Adipocyte (in vitro differentiated cells): Measurements from ENCODE around the gene ELP5.
A peak's percentile ranks its signal among the peaks of the same experiment; 100 is the strongest.

Experiments
- DNase-seq: peaks from one replicate; pipeline ENCODE4 v3.0.0-alpha.2; 2015; ENCODE audit warnings: low read depth
- H3K27me3 ChIP-seq: replicated peaks from 2 replicates; pipeline ENCODE4 v1.7.0; 2013; ENCODE audit warnings: mild to moderate bottlenecking, low read length, moderate library complexity; ENCODE audit not compliant: control insufficient read depth, insufficient read depth
- H3K36me3 ChIP-seq: 2 replicates; pipeline ENCODE4 v1.7.0; 2013; ENCODE audit warnings: low read length, mild to moderate bottlenecking, moderate library complexity; ENCODE audit not compliant: control insufficient read depth, insufficient read depth, severe bottlenecking
- H3K4me1 ChIP-seq: 2 replicates; pipeline ENCODE4 v1.7.0; 2013; ENCODE audit warnings: mild to moderate bottlenecking, low read length, moderate library complexity; ENCODE audit not compliant: control insufficient read depth, insufficient read depth
- H3K4me3 ChIP-seq: 2 replicates; pipeline ENCODE4 v1.7.0; 2013; ENCODE audit warnings: mild to moderate bottlenecking, low read length, moderate library complexity
- H3K9ac ChIP-seq: 2 replicates; pipeline ENCODE4 v1.7.0; 2013; ENCODE audit warnings: mild to moderate bottlenecking, low read length, moderate library complexity
- H3K9me3 ChIP-seq: 2 replicates; pipeline ENCODE4 v1.7.0; 2013; ENCODE audit warnings: mild to moderate bottlenecking, low read length, moderate library complexity; ENCODE audit not compliant: control insufficient read depth

ELP5 gene

DNA sequence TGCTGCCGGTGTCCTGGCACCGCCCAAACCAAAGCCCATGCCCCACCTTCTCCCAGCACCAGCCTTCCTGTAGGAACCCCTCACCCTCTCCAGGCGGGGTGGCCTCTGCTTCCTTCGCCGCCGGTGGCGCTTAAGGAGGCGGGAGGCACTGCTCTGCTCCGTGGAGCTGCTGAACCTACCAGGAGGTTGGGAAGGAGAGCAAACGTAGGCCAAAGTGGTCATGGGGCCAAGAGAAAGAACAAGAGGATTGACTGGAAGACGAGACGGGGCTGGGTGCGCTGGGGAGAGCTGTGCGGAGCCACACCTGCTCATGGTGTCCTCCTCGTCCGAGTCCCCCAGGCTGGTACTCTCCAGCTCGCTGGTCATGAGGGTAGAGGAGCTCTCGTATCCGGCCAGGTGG lies 22.5 kb upstream of the ELP5 start:
- Histone ChIP-seq H3K4me1 (peaks cover 17% of the 10 kb centered on the region), H3K9me3 (no peaks in the 10 kb centered on the region), H3K9ac (no peak overlapping the region), H3K27me3 (no peaks in the 10 kb centered on the region), H3K36me3 (peaks cover 60% of the 10 kb centered on the region), H3K4me3 (no peak overlapping the region)
- DNase-seq, result no peak

DNA sequence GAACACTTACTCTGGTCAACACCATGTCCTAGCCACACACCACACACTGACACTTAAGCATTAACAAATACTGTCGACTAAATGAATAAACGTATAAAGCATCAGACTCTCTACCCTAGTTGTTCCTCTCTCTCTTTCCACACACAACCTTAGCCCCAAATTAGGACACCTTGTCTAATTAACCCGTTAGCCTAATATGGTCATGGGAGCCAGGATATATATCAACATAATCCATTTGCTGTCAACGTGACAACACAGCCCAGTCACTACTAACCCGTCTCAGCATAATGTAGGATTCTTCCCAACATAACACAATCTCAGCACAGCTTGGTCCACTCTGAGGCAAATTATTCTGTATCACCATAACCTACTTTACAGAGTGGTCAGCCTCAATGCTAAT lies 19.9 kb upstream of the ELP5 start:
- Histone ChIP-seq H3K4me3 (peak overlapping the region; percentile 93), H3K27me3 (no peaks in the 10 kb centered on the region), H3K9me3 (no peaks in the 10 kb centered on the region), H3K36me3 (peaks cover 60% of the 10 kb centered on the region), H3K9ac (peak overlapping the region; percentile 95), H3K4me1 (peaks cover 40% of the 10 kb centered on the region)
- no peak for DNase-seq

GRCh38 chr17:7233701-7234082 lies 18.3 kb upstream of the ELP5 start:
- no peaks in the 10 kb centered on the region for H3K9me3 ChIP-seq
- peaks cover 47% of the 10 kb centered on the region for H3K36me3 ChIP-seq
- H3K4me3 ChIP-seq, result peak overlapping the region; percentile 93
- H3K27me3 ChIP-seq, result no peaks in the 10 kb centered on the region
- H3K9ac ChIP-seq, result peak overlapping the region; percentile 95
- no peak for DNase-seq
- H3K4me1 ChIP-seq, result peaks cover 40% of the 10 kb centered on the region

- Histone ChIP-seq H3K9me3 (no peaks in the 10 kb centered on the region), H3K4me1 (peaks cover 40% of the 10 kb centered on the region), H3K4me3 (peak within 1 kb of the TSS; percentile 93), H3K36me3 (peaks cover 41% of the 10 kb centered on the region), H3K27me3 (no peaks in the 10 kb centered on the region), H3K9ac (peak within 1 kb of the TSS; percentile 95)
- peak; percentile 98 for DNase-seq
Measured at GRCh38 chr17:7234083-7234951, 17.7 kb upstream of the ELP5 start, which contains the start of gene DVL2. TSS of gene DVL2 (minus strand) at chr17:7234517. CDS start at chr17:7234262, 255 bp downstream.

DNA sequence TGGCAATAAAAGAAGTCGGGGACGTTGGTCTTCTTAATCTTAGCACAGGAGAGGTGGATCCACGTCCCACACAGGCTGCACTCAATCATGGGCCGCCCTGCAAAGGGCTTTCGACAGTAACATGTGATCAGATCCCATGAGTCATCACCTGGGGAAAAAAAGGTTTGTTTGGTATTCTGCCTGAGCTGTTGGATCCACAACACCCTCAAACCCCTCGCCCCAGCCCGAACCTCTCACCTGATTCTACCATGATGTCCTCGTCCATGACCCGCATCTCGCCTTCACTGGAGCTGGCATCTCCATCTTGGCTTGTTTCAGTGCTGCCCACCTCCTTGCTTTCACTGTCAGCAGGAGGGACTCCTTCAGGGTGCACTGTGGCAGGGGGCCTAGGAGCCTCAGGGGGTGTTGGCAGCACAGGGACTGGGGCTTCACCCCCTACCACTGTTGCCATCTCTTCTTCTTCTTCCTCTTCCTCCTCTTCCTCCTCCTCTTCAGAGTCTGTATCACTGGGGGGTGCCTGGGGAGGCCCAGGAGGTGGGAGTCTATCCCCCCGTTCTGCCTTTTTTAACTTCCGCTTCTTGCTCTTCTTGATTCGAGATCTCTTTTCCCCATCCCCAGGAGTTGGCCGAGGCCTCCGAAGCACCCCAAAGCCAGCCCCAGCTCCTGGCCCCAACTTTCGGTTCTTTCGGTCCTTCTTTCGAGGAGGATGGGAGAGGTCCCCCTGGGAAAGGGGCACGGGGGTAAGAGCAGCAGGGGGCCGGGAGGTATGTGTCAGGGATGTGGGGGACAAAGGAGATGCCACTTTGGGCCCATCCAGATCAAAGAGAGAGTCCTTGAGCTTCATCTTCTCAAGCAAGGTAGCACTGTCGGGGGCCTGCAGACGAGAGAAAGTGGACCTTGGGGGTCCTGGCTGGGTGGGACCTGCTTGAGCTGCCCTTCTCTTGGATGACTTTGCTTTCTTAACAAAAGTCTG lies 16.0 kb upstream of the ELP5 start:
- Histone ChIP-seq H3K9ac (peak overlapping the region; percentile 95), H3K9me3 (no peaks in the 10 kb centered on the region), H3K4me3 (no peak overlapping the region), H3K36me3 (peaks cover 39% of the 10 kb centered on the region), H3K4me1 (peaks cover 53% of the 10 kb centered on the region), H3K27me3 (no peaks in the 10 kb centered on the region)
- peak; percentile 24 for DNase-seq

DNA sequence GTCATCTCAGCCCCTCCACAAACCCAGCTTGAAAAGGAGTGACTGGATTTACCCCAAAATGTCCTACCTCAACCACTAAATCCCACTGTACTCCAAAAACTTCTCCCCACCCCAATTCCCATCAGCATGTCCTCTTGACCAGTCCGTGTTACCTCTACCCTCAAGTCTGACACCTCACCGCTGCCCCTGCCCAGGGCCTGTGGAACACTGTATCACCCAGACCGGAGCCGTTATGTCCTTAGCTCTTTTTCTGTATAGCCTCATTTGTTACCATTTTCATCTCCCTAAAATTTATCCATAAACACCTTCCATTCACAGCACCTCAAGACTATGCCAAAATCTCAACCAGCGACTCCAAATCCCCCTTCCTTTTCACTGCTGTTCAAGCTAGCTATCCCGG lies 15.2 kb upstream of the ELP5 start:
- DNase-seq, result no peak
- Histone ChIP-seq H3K4me1 (peaks cover 60% of the 10 kb centered on the region), H3K4me3 (peak overlapping the region; percentile 85)

GRCh38 chr17:7237266-7237760 lies 14.7 kb upstream of the ELP5 start:
- Histone ChIP-seq H3K4me1 (peaks cover 56% of the 10 kb centered on the region), H3K9me3 (no peaks in the 10 kb centered on the region), H3K4me3 (peak overlapping the region; percentile 85), H3K9ac (peak overlapping the region; percentile 95), H3K36me3 (peaks cover 39% of the 10 kb centered on the region), H3K27me3 (no peaks in the 10 kb centered on the region)
- DNase-seq, result no peak

More for the DNA sequence above, 15.2 kb upstream of the ELP5 start:
- peaks cover 39% of the 10 kb centered on the region for H3K36me3 ChIP-seq
- H3K9ac ChIP-seq, result peak overlapping the region; percentile 95
- H3K27me3 ChIP-seq, result no peaks in the 10 kb centered on the region
- H3K9me3 ChIP-seq, result no peaks in the 10 kb centered on the region

GRCh38 chr17:7237761-7238419 lies 14.1 kb upstream of the ELP5 start:
- Histone ChIP-seq H3K27me3 (no peaks in the 10 kb centered on the region), H3K4me3 (peak overlapping the region; percentile 88)
- DNase-seq, result peak; percentile 82

GRCh38 chr17:7238420-7239090 lies 13.5 kb upstream of the ELP5 start:
- H3K4me1 ChIP-seq, result peaks cover 53% of the 10 kb centered on the region
- DNase-seq, result peak; percentile 38

More at GRCh38 chr17:7237761-7238419, 14.1 kb upstream of the ELP5 start:
- Histone ChIP-seq H3K36me3 (peaks cover 39% of the 10 kb centered on the region), H3K9ac (peak overlapping the region; percentile 98), H3K9me3 (no peaks in the 10 kb centered on the region), H3K4me1 (peaks cover 52% of the 10 kb centered on the region)

More at GRCh38 chr17:7238420-7239090, 13.5 kb upstream of the ELP5 start:
- H3K4me3 ChIP-seq, result peak overlapping the region; percentile 88
- peaks cover 39% of the 10 kb centered on the region for H3K36me3 ChIP-seq
- peak overlapping the region; percentile 98 for H3K9ac ChIP-seq
- H3K27me3 ChIP-seq, result no peaks in the 10 kb centered on the region
- H3K9me3 ChIP-seq, result no peaks in the 10 kb centered on the region
